ENCODE results near the gene N4BP2L1. TPM values are rescaled to one million over a fixed set of nuclear protein-coding genes. Genes with fewer than 3 reads are reported as not detected.
A peak's percentile ranks its signal among the peaks of the same experiment; 100 is the strongest.

N4BP2L1 gene
- total RNA-seq = 10 to 100 TPM in 1 of 2 donors, 1 to 10 TPM in 1; 4.8 to 10.3 TPM

DNA sequence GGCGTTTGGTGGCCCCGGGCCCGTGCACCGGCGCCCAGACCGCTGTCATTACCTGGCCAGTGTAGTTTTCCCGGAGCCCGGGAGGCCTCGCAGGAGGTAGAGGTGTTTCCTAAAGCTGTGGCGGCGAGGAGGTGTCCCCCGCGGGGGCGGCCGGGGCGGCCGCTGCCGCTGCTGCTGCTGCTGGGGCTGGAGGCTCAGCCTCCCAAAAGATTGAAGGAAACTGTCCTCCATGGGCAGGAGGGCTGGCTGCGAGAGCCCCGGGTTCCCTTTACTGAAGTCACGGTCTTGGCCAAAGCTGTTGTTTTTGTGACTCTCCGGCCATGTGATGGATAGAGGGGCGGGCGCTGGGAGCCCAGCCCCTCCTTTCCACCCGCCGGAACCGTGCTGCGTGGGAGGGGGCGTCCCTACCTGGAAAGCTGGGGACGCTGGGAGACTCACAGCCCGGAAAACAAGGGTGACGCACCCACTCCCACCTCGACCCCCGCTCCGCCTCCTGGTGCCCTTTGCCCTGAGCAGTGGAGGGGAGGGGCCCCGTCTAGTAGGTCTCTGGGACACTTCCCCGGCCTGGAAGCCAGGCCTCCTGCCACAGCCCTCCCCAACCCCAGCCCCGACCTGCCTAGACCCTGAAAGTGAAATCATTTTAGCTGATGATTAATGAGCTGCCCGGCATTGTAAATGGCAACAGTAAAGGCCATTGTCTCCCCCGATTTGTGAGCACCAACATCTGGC lies at the start of gene N4BP2L1:
Gene N4BP2L1, minus strand, starts transcription at position 279 of the 729 bp plus-strand sequence. Its CDS starts 48 bp downstream, at position 231.
- Histone ChIP-seq H3K27ac (peak within 1 kb of the TSS; percentile 86), H3K9ac (ENCODE audit: low read depth in 2 of 2, low read length in 2 of 2) (peak within 1 kb of the TSS; percentile 89 to 90), H3K9me3 (no peaks in the 10 kb centered on the region), H3K36me3 (no peaks in the 10 kb centered on the region), H3K4me1 (no peaks in the 10 kb centered on the region), H3K27me3 (no peaks in the 10 kb centered on the region), H3K4me3 (peak within 1 kb of the TSS; percentile 71)
- DNase-seq = peak; percentile 80
- TF ChIP-seq, protein P1, sequence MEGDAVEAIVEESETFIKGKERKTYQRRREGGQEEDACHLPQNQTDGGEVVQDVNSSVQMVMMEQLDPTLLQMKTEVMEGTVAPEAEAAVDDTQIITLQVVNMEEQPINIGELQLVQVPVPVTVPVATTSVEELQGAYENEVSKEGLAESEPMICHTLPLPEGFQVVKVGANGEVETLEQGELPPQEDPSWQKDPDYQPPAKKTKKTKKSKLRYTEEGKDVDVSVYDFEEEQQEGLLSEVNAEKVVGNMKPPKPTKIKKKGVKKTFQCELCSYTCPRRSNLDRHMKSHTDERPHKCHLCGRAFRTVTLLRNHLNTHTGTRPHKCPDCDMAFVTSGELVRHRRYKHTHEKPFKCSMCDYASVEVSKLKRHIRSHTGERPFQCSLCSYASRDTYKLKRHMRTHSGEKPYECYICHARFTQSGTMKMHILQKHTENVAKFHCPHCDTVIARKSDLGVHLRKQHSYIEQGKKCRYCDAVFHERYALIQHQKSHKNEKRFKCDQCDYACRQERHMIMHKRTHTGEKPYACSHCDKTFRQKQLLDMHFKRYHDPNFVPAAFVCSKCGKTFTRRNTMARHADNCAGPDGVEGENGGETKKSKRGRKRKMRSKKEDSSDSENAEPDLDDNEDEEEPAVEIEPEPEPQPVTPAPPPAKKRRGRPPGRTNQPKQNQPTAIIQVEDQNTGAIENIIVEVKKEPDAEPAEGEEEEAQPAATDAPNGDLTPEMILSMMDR (IDR thresholded peaks at IDR 0.05) = no peak
- intact Hi-C loops (cut with DNase I) = no loop called here

DNA sequence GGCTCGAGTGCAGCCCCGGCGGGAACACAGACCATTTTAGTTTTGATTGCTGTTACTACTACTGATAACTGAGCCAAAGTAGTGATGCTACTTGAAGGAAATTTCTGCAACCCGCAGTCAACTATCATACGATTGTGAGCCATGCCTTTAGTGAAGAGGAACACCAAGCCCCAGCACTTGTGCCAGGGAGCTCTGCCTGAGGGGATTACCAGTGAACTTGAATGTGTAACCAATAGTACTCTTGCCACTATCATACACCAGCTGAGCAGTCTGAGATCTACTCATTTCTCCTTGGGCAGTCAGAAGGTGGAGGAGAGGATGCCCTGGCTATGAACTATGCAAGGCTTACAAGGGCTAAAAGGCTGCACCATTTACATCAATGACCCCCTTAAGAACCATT lies 49.0 kb upstream of the N4BP2L1 start:
- H3K4me3 ChIP-seq = no peak overlapping the region
- no peaks in the 10 kb centered on the region for H3K9me3 ChIP-seq
- H3K9ac ChIP-seq (ENCODE audit: low read depth in 2 of 2, low read length in 2 of 2) = no peak overlapping the region
- intact Hi-C loops (cut with DNase I) = no loop called here
- H3K36me3 ChIP-seq = no peaks in the 10 kb centered on the region
- no peak overlapping the region for H3K27ac ChIP-seq
- no peak for DNase-seq
- no peaks in the 10 kb centered on the region for H3K4me1 ChIP-seq
- H3K27me3 ChIP-seq = no peaks in the 10 kb centered on the region
- TF ChIP-seq, protein P1 (IDR thresholded peaks at IDR 0.05) = no peak

DNA sequence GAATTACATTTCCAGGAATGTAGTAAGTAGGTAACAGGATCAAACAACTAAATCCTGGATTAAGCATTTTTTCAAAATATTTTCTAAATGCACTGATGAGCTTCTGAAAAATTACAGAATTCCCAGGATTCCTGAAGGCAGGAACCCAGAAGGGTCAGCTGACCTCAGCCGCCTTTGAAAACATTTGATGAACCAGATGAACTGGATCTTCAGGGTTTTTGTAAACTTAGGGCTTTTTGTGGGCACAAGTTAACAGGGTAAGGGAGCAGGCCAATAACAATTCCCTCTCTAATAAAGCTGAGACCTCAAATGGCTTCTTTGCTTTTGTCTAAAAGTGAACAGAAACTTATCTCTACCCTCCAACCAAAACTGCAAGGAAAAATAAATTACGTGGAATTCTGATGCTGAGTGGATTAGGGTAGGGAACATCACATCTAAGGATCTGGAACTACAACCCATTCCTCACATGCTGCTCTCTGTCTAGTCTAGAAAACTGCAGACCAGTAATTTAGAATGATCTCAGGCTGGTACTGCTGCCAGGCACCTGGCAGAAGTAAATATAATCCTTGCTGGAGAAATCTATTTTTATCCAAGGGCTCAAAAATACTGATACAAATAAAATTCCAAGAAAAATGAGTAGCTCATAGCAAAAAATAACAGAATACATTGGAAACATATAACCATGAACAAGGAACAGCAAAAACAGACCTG lies 48.2 kb upstream of the N4BP2L1 start:
- H3K27ac ChIP-seq = no peak overlapping the region
- DNase-seq = no peak
- intact Hi-C loops (cut with DNase I) = no loop called here
- H3K36me3 ChIP-seq = no peaks in the 10 kb centered on the region
- no peaks in the 10 kb centered on the region for H3K4me1 ChIP-seq
- TF ChIP-seq, protein P1 (IDR thresholded peaks at IDR 0.05) = no peak
- H3K4me3 ChIP-seq = no peak overlapping the region
- no peak overlapping the region for H3K9ac ChIP-seq (ENCODE audit: low read depth in 2 of 2, low read length in 2 of 2)
- H3K9me3 ChIP-seq = no peaks in the 10 kb centered on the region
- H3K27me3 ChIP-seq = no peaks in the 10 kb centered on the region

DNA sequence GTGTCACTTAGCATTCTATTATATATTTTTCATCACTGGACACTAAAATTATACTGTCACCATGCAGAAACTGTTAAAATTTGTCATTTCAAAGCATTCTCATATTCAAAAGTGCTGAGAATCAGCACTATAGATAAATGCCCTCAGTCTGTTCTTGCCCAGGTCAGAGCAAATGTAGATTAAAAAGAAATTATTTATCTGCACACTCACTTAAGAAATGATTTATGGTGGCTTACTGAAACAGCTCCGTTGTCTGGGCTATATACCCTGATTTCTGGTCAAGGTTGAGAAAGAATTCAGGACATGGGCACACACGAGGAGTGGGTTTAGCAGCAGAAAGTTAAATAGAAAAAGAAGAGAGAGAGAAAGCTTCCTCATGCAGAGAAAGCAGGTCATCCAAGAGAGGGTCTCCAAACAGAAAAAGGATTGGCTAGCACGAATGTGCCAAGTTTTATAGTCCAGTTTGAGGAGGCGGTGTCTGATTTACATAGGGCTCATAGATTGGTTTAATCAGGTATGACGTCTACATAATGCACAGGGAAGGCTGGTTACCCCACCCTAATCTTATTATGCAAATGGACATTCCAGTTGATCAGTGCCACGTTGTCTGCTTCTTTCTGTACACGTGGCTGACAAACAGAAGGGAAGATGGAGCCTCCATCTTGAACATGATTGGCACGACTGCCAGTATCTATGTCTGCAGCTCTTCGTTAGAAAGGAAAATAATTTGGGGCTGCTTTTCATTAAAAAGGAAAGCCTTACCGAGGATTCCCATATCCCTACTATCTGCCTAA lies 47.3 kb upstream of the N4BP2L1 start:
- H3K4me3 ChIP-seq = no peak overlapping the region
- TF ChIP-seq, protein P1 (IDR thresholded peaks at IDR 0.05) = no peak
- intact Hi-C loops (cut with DNase I) = no loop called here
- no peaks in the 10 kb centered on the region for H3K9me3 ChIP-seq
- no peak overlapping the region for H3K9ac ChIP-seq (ENCODE audit: low read depth in 2 of 2, low read length in 2 of 2)
- no peaks in the 10 kb centered on the region for H3K27me3 ChIP-seq
- H3K4me1 ChIP-seq = no peaks in the 10 kb centered on the region
- no peak for DNase-seq
- no peaks in the 10 kb centered on the region for H3K36me3 ChIP-seq
- H3K27ac ChIP-seq = no peak overlapping the region

DNA sequence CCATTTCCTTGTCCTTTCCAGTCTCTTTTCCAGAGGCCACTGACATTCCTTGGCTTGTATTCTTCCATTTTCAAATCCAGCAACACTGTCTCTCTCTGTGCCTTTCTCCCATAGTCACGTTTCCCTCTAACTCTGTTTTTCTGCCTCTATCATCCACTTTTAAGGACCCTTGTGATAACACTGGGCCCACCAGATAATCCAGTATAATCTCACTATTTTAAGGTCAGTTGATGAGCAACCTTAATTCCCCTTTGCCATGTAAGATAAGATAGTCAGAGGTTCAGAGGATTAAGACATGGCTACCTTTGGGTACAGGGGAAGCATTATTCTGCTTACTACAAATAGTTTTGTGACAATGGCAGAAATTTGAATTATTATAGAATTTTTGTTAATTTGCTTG lies 45.7 kb upstream of the N4BP2L1 start:
- no peak for DNase-seq
- intact Hi-C loops (cut with DNase I) = no loop called here

More for the DNA sequence above, 45.7 kb upstream of the N4BP2L1 start:
- TF ChIP-seq, protein P1 (IDR thresholded peaks at IDR 0.05) = no peak
- no peaks in the 10 kb centered on the region for H3K36me3 ChIP-seq
- H3K9ac ChIP-seq (ENCODE audit: low read depth in 2 of 2, low read length in 2 of 2) = no peak overlapping the region
- H3K9me3 ChIP-seq = no peaks in the 10 kb centered on the region
- H3K4me3 ChIP-seq = no peak overlapping the region
- H3K4me1 ChIP-seq = no peaks in the 10 kb centered on the region
- no peaks in the 10 kb centered on the region for H3K27me3 ChIP-seq
- no peak overlapping the region for H3K27ac ChIP-seq

Data from colonic mucosa (tissue), 4 donors.